Cardiac muscle cell (in vitro differentiated cells and primary cell): ENCODE results near the gene TRABD2B. TPM values are rescaled to one million over a fixed set of nuclear protein-coding genes. Genes with fewer than 3 reads are reported as not detected.

Experiments used
- DNase-seq, 2 donors: peaks; one replicate each; pipeline versions ENCODE4 v3.0.0 to v3.0.0-alpha.2; 2010 to 2017; ENCODE audit warnings: low read depth in 1 of 2, low spot score in 1 of 2
- H3K27ac ChIP-seq: fragments of 200-600 bp; sonication (generic); 2 replicates; pipeline ENCODE4 v1.5.1; 2016
- H3K27me3 ChIP-seq: fragments of 200-600 bp; sonication (generic); 2 replicates; pipeline ENCODE4 v1.6.0; 2016; ENCODE audit warnings: control low read depth
- H3K36me3 ChIP-seq: fragments of 200-600 bp; sonication (generic); 2 replicates; pipeline ENCODE4 v1.5.1; 2016; ENCODE audit warnings: control low read depth
- H3K4me1 ChIP-seq: fragments of 200-600 bp; sonication (generic); 2 replicates; pipeline ENCODE4 v1.8.1; 2017; ENCODE audit warnings: low read depth, mild to moderate bottlenecking, mixed run types
- H3K4me3 ChIP-seq: fragments of 200-600 bp; sonication (generic); 2 replicates; pipeline ENCODE4 v1.5.1; 2016; ENCODE audit warnings: mild to moderate bottlenecking
- H3K9me3 ChIP-seq: fragments of 200-600 bp; sonication (generic); 2 replicates; pipeline ENCODE4 v1.5.1; 2017; ENCODE audit warnings: low read depth, mild to moderate bottlenecking, control low read depth
- polyA plus RNA-seq: library from polyadenylated mRNA; unstranded; fragments of >200 nt; fragmentation: Nextera tagmentation; extraction: Ambion mirVana; gene quantifications from 2 replicates; pipeline ENCODE4 v1.2.1, GENCODE V29; 2016
- total RNA-seq: library from RNA; depleted of rRNA; stranded (reverse); fragments of >200 nt; gene quantifications from 2 replicates; pipeline ENCODE4 v1.2.3, GENCODE V29; 2016
- TF ChIP-seq, protein P1 (sequence below): IDR thresholded peaks from 2 replicates; pipeline ENCODE4 v1.5.1; 2012; ENCODE audit warnings: low read depth, mild to moderate bottlenecking, low read length

Gene TRABD2B
- total and polyA plus RNA-seq, 2 experiments from 2014 or later: 0.60 to 0.82 TPM

DNA sequence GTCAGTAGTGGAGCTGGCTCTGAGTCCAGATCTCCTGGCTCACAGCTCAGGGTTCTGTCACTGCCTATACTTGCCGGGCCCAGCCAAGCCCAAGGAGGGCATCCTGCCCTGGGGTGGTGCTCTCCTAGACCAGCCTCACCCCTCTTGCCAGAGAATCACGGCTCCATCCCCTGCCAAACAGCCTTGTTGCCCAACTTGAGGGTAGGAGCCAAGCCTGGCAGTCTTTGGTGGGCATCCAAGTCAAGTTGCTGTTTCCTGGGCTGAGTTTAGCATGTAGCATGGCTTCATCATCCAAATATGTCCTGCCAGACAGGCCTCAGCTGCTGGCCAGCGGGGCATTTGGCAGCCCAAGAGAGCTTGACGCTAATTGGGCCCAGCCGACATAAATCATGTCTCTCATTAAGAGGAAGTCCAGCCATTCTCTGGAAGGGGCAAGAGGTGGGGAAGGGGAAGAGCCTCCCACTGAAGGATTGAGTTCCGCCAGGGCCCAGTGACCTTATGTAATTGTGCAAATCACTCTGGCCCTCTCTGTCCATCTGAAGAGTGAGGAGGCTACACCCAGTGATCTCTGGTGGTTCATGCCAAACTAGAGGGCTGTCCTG is 22.6 kb upstream of the TRABD2B start:
- peak in 1 of 2 donors; percentile 53 for DNase-seq
- Histone ChIP-seq H3K27ac (no peak overlapping the region), H3K36me3 (no peaks in the 10 kb centered on the region), H3K9me3 (no peaks in the 10 kb centered on the region), H3K4me3 (no peak overlapping the region), H3K4me1 (peaks cover 7% of the 10 kb centered on the region), H3K27me3 (no peaks in the 10 kb centered on the region)
- TF ChIP-seq, protein P1, sequence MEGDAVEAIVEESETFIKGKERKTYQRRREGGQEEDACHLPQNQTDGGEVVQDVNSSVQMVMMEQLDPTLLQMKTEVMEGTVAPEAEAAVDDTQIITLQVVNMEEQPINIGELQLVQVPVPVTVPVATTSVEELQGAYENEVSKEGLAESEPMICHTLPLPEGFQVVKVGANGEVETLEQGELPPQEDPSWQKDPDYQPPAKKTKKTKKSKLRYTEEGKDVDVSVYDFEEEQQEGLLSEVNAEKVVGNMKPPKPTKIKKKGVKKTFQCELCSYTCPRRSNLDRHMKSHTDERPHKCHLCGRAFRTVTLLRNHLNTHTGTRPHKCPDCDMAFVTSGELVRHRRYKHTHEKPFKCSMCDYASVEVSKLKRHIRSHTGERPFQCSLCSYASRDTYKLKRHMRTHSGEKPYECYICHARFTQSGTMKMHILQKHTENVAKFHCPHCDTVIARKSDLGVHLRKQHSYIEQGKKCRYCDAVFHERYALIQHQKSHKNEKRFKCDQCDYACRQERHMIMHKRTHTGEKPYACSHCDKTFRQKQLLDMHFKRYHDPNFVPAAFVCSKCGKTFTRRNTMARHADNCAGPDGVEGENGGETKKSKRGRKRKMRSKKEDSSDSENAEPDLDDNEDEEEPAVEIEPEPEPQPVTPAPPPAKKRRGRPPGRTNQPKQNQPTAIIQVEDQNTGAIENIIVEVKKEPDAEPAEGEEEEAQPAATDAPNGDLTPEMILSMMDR: no peak

- no peak overlapping the region for H3K27ac ChIP-seq
- DNase-seq: no peak
- H3K9me3 ChIP-seq: no peaks in the 10 kb centered on the region
- H3K4me1 ChIP-seq: peaks cover 6% of the 10 kb centered on the region
- no peak overlapping the region for H3K4me3 ChIP-seq
- no peaks in the 10 kb centered on the region for H3K36me3 ChIP-seq
- TF ChIP-seq, protein P1: no peak
- H3K27me3 ChIP-seq: no peaks in the 10 kb centered on the region
Measured at GRCh38 chr1:48018799-48019198, 21.6 kb upstream of the TRABD2B start.

DNA sequence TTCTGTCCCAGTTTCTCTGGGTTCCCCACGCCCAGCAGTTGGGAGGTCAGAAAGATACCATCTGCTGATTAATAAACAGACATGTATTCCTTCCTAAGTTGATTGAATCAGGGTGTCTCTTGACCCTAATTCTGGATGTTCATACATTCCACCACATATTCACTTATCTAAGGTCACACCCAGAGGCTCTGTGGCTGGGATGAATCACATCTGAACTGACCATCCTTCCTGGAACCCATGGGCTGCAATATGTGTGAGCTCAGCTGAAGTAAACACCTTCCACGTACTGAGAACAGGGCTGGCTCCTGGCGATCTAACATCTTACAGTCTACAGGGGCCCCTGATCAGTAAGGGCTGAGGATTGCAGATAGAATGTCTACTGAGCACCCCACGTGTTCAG is 20.5 kb upstream of the TRABD2B start:
- Histone ChIP-seq H3K4me1 (peaks cover 6% of the 10 kb centered on the region), H3K9me3 (no peaks in the 10 kb centered on the region), H3K27ac (no peak overlapping the region), H3K4me3 (no peak overlapping the region), H3K27me3 (no peaks in the 10 kb centered on the region), H3K36me3 (no peaks in the 10 kb centered on the region)
- TF ChIP-seq, protein P1: no peak
- peak in 1 of 2 donors; percentile 60 for DNase-seq

GRCh38 chr1:48016515-48016914 is 19.3 kb upstream of the TRABD2B start:
- DNase-seq: no peak
- Histone ChIP-seq H3K36me3 (no peaks in the 10 kb centered on the region), H3K4me3 (no peak overlapping the region), H3K9me3 (no peaks in the 10 kb centered on the region), H3K4me1 (peaks cover 6% of the 10 kb centered on the region), H3K27me3 (no peaks in the 10 kb centered on the region), H3K27ac (no peak overlapping the region)
- TF ChIP-seq, protein P1: no peak

- H3K4me3 ChIP-seq: no peak overlapping the region
- no peaks in the 10 kb centered on the region for H3K9me3 ChIP-seq
- no peak overlapping the region for H3K27ac ChIP-seq
- no peaks in the 10 kb centered on the region for H3K27me3 ChIP-seq
- TF ChIP-seq, protein P1: no peak
- no peaks in the 10 kb centered on the region for H3K36me3 ChIP-seq
- H3K4me1 ChIP-seq: peaks cover 6% of the 10 kb centered on the region
- DNase-seq: no peak
Measured at GRCh38 chr1:48013270-48013669, 16.1 kb upstream of the TRABD2B start.

GRCh38 chr1:48007047-48007446 is 9.9 kb upstream of the TRABD2B start:
- Histone ChIP-seq H3K27ac (no peak overlapping the region), H3K27me3 (no peaks in the 10 kb centered on the region), H3K4me3 (no peak overlapping the region), H3K36me3 (no peaks in the 10 kb centered on the region), H3K9me3 (no peaks in the 10 kb centered on the region), H3K4me1 (no peaks in the 10 kb centered on the region)
- peak; percentile 42 to 72 for DNase-seq
- TF ChIP-seq, protein P1: no peak
